HFFc6 (cell line): ENCODE measurements around the gene DGKE. TPM values are rescaled to one million over a fixed set of nuclear protein-coding genes. Genes with fewer than 3 reads are reported as not detected.

Experiments used
- DNase-seq: peaks from one replicate; pipeline ENCODE4 v3.0.0-alpha.2; 2018
- H3K27ac Mint-ChIP-seq: 2 replicates; pipeline ENCODE4 v1.8.0; 2020; ENCODE audit warnings: mild to moderate bottlenecking, mixed read lengths
- H3K27me3 Mint-ChIP-seq: 2 replicates; pipeline ENCODE4 v1.8.0; 2021; ENCODE audit warnings: mild to moderate bottlenecking, moderate library complexity, mixed read lengths; ENCODE audit not compliant: insufficient read depth
- H3K36me3 Mint-ChIP-seq: 2 replicates; pipeline ENCODE4 v1.8.0; 2021; ENCODE audit warnings: low read depth, mixed read lengths
- H3K4me1 Mint-ChIP-seq: 2 replicates; pipeline ENCODE4 v1.8.0; 2020; ENCODE audit warnings: low read depth, mixed read lengths
- H3K4me3 Mint-ChIP-seq: 2 replicates; pipeline ENCODE4 v1.8.0; 2020; ENCODE audit warnings: mild to moderate bottlenecking, moderate library complexity, mixed read lengths
- H3K9me3 Mint-ChIP-seq: 2 replicates; pipeline ENCODE4 v1.8.0; 2020; ENCODE audit warnings: mild to moderate bottlenecking, mixed read lengths
- CTCF ChIP-seq: fragments of 200-600 bp; sonication (generic); IDR thresholded peaks from 2 replicates; pipeline ENCODE4 v1.5.0; 2021; ENCODE audit warnings: antibody characterized with exemption, mild to moderate bottlenecking
- total RNA-seq, 6 experiments: library from RNA; stranded (reverse); fragmentation: NEBNext Ultra II Directional; extraction: Animal tissue kit (Norgen Biotek cat#: 25700); gene quantifications; 2 replicates in 1 of 6; 3 replicates in 5 of 6; pipeline ENCODE4 v1.2.3, GENCODE V29; 2021

DGKE gene
- total RNA-seq, 6 experiments from 2014 or later = 5.9 to 9.3 (median 7.6) TPM

- no peaks in the 10 kb centered on the region for H3K4me1 Mint-ChIP-seq
These were observed 25.4 kb upstream of the DGKE start for GRCh38 chr17:56808503-56808902.

DNA sequence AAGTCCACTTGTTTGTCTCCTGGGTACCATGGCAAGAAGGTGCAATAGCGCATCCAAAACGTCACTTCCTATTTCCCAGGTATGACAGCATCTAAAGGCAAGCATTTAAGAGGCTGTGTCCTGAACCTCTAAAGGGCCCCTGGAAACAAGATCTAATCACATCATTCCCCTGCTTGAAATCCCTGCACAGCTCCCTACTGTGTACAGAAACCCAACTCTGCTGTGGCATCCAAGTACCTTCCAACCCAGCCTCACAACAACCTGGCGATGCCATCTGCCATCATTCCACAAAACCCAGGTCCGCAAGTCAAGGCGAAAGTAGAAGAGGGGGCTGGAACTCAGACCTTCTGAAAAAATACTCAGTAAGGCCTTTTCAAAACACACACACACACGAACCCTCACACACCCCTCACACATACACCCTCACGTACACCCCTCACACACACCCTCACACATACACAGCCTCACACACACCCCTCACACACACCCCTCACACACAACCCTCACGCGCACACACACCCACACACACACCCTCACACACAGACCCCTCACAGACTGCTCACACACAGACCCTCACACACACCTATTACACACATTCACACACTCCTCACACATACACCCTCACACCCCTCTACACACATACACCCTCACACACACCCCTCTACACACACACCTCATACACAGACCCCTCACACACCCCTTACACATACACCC is 24.7 kb upstream of the DGKE start:
- DNase-seq = no peak
- H3K4me1 Mint-ChIP-seq = no peaks in the 10 kb centered on the region; the same call in 1 of the 2 replicates
- TF ChIP-seq CTCF = no peak
- H3K27ac Mint-ChIP-seq = no peak overlapping the region
- H3K9me3 Mint-ChIP-seq = no peaks in the 10 kb centered on the region
- H3K27me3 Mint-ChIP-seq = no peaks in the 10 kb centered on the region
- no peak overlapping the region for H3K4me3 Mint-ChIP-seq
- no peaks in the 10 kb centered on the region for H3K36me3 Mint-ChIP-seq

More at GRCh38 chr17:56808503-56808902, 25.4 kb upstream of the DGKE start:
- TF ChIP-seq CTCF = no peak
- no peaks in the 10 kb centered on the region for H3K27me3 Mint-ChIP-seq
- H3K27ac Mint-ChIP-seq = no peak overlapping the region
- H3K36me3 Mint-ChIP-seq = no peaks in the 10 kb centered on the region
- no peak for DNase-seq
- H3K9me3 Mint-ChIP-seq = no peaks in the 10 kb centered on the region
- no peak overlapping the region for H3K4me3 Mint-ChIP-seq

DNA sequence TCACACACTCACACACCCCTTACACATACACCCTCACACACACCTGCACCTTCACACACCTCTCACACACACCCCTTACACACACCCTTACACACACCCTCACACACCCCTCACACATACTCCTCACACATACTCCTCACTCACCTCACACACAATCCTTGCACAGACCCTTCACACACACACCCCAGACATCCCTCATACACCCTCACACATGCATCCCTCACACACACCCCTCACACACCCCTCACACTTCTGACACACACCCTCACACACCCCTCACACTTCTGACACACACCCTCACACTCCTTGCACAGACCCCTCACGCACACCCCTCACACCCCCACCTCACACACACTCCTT is 24.2 kb upstream of the DGKE start:
- Mint-ChIP-seq H3K4me3 (no peak overlapping the region), H3K4me1 (peaks cover 4% of the 10 kb centered on the region), H3K9me3 (no peaks in the 10 kb centered on the region), H3K36me3 (no peaks in the 10 kb centered on the region), H3K27me3 (no peaks in the 10 kb centered on the region), H3K27ac (no peak overlapping the region)
- no peak for DNase-seq
- TF ChIP-seq CTCF = no peak

DNA sequence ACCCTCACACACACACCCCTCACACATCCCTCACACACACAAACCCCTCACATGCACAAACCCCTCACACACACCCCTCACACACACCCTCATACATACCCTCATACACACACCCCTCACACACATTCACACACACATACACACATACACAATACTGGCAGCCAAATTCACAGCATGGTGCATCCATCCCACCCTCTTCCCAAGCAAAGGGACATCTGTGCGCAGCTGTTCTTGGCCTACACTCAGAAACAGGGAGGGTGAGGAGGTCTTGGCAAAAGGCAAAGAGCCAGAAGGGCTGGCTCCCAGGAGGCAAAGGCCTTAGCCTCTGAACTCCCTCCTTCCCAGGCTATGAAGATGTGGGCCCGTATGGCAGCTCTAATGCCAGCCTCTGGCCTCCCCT is 23.6 kb upstream of the DGKE start:
- no peaks in the 10 kb centered on the region for H3K9me3 Mint-ChIP-seq
- no peaks in the 10 kb centered on the region for H3K27me3 Mint-ChIP-seq
- no peak for DNase-seq
- TF ChIP-seq CTCF = no peak
- no peaks in the 10 kb centered on the region for H3K36me3 Mint-ChIP-seq
- no peak overlapping the region for H3K4me3 Mint-ChIP-seq
- no peak overlapping the region for H3K27ac Mint-ChIP-seq
- H3K4me1 Mint-ChIP-seq = peaks cover 10% of the 10 kb centered on the region

DNA sequence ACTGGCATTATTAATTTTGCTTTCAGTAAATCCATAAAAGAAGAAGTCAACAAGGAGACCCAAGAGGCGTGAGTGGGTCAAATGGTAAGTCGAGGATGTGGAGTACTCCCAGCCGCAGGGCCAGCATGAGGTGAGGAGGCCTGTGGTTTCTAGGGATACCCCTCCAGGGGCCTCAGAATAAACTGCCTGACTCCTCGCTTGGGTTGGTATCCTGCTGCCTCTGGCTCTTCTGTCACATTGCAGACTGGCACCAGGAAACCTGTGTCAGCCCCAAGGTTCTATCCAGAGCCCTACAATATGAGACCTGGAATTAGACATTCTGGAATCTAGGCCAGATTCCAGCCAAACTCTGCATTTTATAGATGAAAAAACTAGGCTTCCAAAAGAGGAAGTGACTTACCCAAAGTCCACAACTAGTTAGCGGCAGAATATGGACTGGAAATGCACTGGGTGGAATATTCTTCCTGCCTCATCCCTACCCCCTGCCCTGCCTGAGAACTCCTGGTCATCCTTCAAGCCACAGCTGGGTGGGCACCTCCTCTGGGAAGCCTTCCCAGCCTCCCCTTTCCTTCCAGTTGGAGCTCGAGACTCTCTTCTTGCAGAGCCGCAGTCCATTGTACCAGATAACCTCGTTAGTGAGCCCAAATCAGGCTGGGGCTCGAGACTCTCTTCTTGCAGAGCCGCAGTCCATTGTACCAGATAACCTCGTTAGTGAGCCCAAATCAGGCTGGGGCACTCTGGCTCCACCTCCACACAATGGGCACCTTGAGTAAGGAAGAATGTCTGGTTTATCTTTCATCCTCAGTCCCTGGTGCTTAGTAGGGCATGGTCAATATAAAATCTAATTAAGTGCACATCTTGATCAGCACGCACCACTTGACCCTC is 22.8 kb upstream of the DGKE start:
- no peak for DNase-seq
- peaks cover 16% of the 10 kb centered on the region for H3K4me1 Mint-ChIP-seq
- H3K4me3 Mint-ChIP-seq = no peak overlapping the region
- no peaks in the 10 kb centered on the region for H3K27me3 Mint-ChIP-seq
- no peaks in the 10 kb centered on the region for H3K9me3 Mint-ChIP-seq
- H3K27ac Mint-ChIP-seq = no peak overlapping the region
- H3K36me3 Mint-ChIP-seq = no peaks in the 10 kb centered on the region
- TF ChIP-seq CTCF = no peak
